Transverse colon (tissue), 4 donors: ENCODE results near the gene ST6GAL2. TPM values are rescaled to one million over a fixed set of nuclear protein-coding genes. Genes with fewer than 3 reads are reported as not detected.

Experiments used
- DNase-seq: peaks from one replicate; pipeline ENCODE4 v3.0.0-alpha.2; 2019
- H3K27ac ChIP-seq, 4 donors: fragments of 200-600 bp; sonication (generic); 2 replicates each; pipeline ENCODE4 v1.5.1; 2016 to 2018; ENCODE audit warnings: inconsistent platforms in 4 of 4
- H3K27me3 ChIP-seq: fragments of 200-600 bp; sonication (generic); 2 replicates; pipeline ENCODE4 v1.5.1; 2017; ENCODE audit warnings: inconsistent platforms
- H3K36me3 ChIP-seq, 4 donors: fragments of 200-600 bp; sonication (generic); 2 replicates each; pipeline ENCODE4 v1.5.1; 2017 to 2019; ENCODE audit warnings: inconsistent platforms in 4 of 4
- H3K4me1 ChIP-seq, 4 donors: fragments of 200-600 bp; sonication (generic); 2 replicates each; pipeline ENCODE4 v1.5.1; 2017 to 2020; ENCODE audit warnings: inconsistent platforms in 4 of 4
- H3K4me3 ChIP-seq, 4 donors: fragments of 200-600 bp; sonication (generic); 1 replicate in 1 of 4; 2 replicates in 3 of 4; pipeline versions ENCODE4 v1.5.1 to v1.6.1; 2017 to 2019; ENCODE audit warnings: inconsistent platforms in 4 of 4
- H3K9me3 ChIP-seq, 2 donors: fragments of 200-600 bp; sonication (generic); 2 replicates each; pipeline ENCODE4 v1.5.1; 2017 to 2019; ENCODE audit warnings: inconsistent platforms in 2 of 2
- EP300 ChIP-seq: sonication (generic); formaldehyde crosslinking; IDR thresholded peaks from one replicate; pipeline ENCODE4 v1.6.1; 2017; ENCODE audit warnings: antibody characterized with exemption, low read depth
- POLR2A ChIP-seq: fragments of 450-650 bp; IDR thresholded peaks from one replicate; pipeline ENCODE4 v1.6.1; 2016; ENCODE audit warnings: antibody characterized with exemption, mild to moderate bottlenecking, moderate library complexity
- POLR2AphosphoS5 ChIP-seq, 3 donors: sonication (generic); formaldehyde crosslinking; IDR thresholded peaks; one replicate each; pipeline ENCODE4 v1.6.1; 2016; ENCODE audit warnings: antibody characterized with exemption in 3 of 3
- WGBS, 2 donors: methylation state at CpG; one replicate each; pipeline ENCODE4 v1.1.5; 2018; ENCODE audit warnings: low coverage in 1 of 2; 5-methylcytosine and 5-hydroxymethylcytosine counted together
- in situ Hi-C, 4 donors: fragments of 200-750 bp; cut with MboI; loops; one replicate each; pipeline versions ENCODE4 v1.15.0 to v1.15.1; 2017; ENCODE audit warnings: low sequenced_read_pairs in 3 of 4, low pct_ligation_motif_present in 1 of 4, low pct_unique_long_range_greater_than_20kb in 1 of 4
- intact Hi-C: fragments of 100-400 bp; cut with DNase I; formaldehyde crosslinking; loops from one replicate; pipeline ENCODE4 v1.15.1; 2023; ENCODE audit warnings: low total_unique reads
- total RNA-seq, 4 donors: library from RNA; depleted of rRNA; stranded (reverse); fragments of >200 nt; gene quantifications; one replicate each; pipeline ENCODE4 v1.1.0, GENCODE V29; 2016
- TF ChIP-seq, protein P1 (sequence below), 5 experiments: fragments of 200-600 bp in 3 of 5; fragments of 450-650 bp in 2 of 5; sonication (generic) in 3 of 5; IDR thresholded peaks; 1 replicate in 2 of 5; 2 replicates in 3 of 5; pipeline ENCODE4 v1.5.1; 2016 to 2017; ENCODE audit warnings: antibody characterized with exemption in 5 of 5, inconsistent platforms in 3 of 5, mild to moderate bottlenecking in 2 of 5, moderate library complexity in 1 of 5

The ST6GAL2 gene
- total RNA-seq, 4 donors from 2014 or later = 0.16 to 2.0 (median 0.51) TPM

DNA sequence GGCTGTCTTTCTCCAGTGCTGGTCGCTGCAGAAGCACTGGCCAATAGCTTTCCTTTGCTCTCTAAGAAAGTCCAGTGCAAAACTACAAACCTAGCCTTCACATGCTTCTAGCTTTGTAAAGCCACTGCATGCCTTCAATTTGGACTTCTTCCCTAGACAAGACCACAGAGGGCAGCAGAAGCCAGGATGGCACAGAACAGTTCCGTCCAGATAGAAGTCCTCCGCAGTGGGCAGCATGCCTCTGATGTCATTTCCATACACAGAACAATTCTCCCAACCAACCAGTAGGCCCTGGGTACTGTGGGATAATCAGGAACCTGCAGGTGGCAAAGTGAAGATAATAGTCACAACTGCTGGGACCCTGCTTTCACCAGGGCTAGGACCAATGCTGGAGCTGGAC is 3.3 kb downstream of the ST6GAL2 start:
- Histone ChIP-seq H3K4me1 (peaks cover 0 to 18% (median 7%) of the 10 kb centered on the region in 4 donors), H3K4me3 (no peak overlapping the region), H3K27ac (no peak overlapping the region), H3K9me3 (no peaks in the 10 kb centered on the region), H3K27me3 (peaks cover 37% of the 10 kb centered on the region), H3K36me3 (no peaks in the 10 kb centered on the region)
- TF ChIP-seq, protein P1, sequence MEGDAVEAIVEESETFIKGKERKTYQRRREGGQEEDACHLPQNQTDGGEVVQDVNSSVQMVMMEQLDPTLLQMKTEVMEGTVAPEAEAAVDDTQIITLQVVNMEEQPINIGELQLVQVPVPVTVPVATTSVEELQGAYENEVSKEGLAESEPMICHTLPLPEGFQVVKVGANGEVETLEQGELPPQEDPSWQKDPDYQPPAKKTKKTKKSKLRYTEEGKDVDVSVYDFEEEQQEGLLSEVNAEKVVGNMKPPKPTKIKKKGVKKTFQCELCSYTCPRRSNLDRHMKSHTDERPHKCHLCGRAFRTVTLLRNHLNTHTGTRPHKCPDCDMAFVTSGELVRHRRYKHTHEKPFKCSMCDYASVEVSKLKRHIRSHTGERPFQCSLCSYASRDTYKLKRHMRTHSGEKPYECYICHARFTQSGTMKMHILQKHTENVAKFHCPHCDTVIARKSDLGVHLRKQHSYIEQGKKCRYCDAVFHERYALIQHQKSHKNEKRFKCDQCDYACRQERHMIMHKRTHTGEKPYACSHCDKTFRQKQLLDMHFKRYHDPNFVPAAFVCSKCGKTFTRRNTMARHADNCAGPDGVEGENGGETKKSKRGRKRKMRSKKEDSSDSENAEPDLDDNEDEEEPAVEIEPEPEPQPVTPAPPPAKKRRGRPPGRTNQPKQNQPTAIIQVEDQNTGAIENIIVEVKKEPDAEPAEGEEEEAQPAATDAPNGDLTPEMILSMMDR (IDR thresholded peaks at IDR 0.05) = no peak
- TF ChIP-seq EP300 = no peak
- TF ChIP-seq POLR2AphosphoS5 (IDR thresholded peaks at IDR 0.05) = no peak
- TF ChIP-seq POLR2A = no peak
- WGBS, 2 donors = 58 to 75% methylated on average over 2 to 3 of the region's 3 CpGs
- intact Hi-C loops = no loop called here
- DNase-seq = no peak
- in situ Hi-C loops = no loop called here

- TF ChIP-seq, protein P1 (IDR thresholded peaks at IDR 0.05) = no peak
- TF ChIP-seq POLR2AphosphoS5 (IDR thresholded peaks at IDR 0.05) = no peak
- TF ChIP-seq POLR2A = no peak
- no peak for TF ChIP-seq EP300
- intact Hi-C loops = no loop called here
- no peak for DNase-seq
- Histone ChIP-seq H3K4me3 (no peak overlapping the region), H3K36me3 (no peaks in the 10 kb centered on the region), H3K9me3 (no peaks in the 10 kb centered on the region), H3K4me1 (no peaks in the 10 kb centered on the region), H3K27me3 (no peaks in the 10 kb centered on the region), H3K27ac (no peak overlapping the region)
- 89 to 92% methylated on average over 4 of the region's 4 CpGs for WGBS, 2 donors
- in situ Hi-C loops = no loop called here
Observed at GRCh38 chr2:106878206-106878605, 7.8 kb downstream of the ST6GAL2 start.

GRCh38 chr2:106876699-106877098 is 9.3 kb downstream of the ST6GAL2 start:
- Histone ChIP-seq H3K27ac (no peak overlapping the region), H3K36me3 (no peaks in the 10 kb centered on the region), H3K4me1 (peaks cover 0 to under 1% (median 0%) of the 10 kb centered on the region in 4 donors), H3K4me3 (no peak overlapping the region), H3K27me3 (no peaks in the 10 kb centered on the region), H3K9me3 (no peaks in the 10 kb centered on the region)
- in situ Hi-C loops = no loop called here
- no peak for DNase-seq
- 50 to 59% methylated on average over 5 of the region's 5 CpGs for WGBS, 2 donors
- intact Hi-C loops = no loop called here
- no peak for TF ChIP-seq EP300
- no peak for TF ChIP-seq POLR2AphosphoS5 (IDR thresholded peaks at IDR 0.05)
- no peak for TF ChIP-seq POLR2A
- TF ChIP-seq, protein P1 (IDR thresholded peaks at IDR 0.05) = no peak

- Histone ChIP-seq H3K4me1 (peaks cover 0 to 2% (median 0%) of the 10 kb centered on the region in 4 donors), H3K36me3 (no peaks in the 10 kb centered on the region), H3K27me3 (no peaks in the 10 kb centered on the region), H3K27ac (no peak overlapping the region), H3K4me3 (no peak overlapping the region), H3K9me3 (no peaks in the 10 kb centered on the region)
- intact Hi-C loops (no loop called here), in situ Hi-C loops (no loop called here)
- DNase-seq = no peak
- TF ChIP-seq POLR2AphosphoS5 (IDR thresholded peaks at IDR 0.05) = no peak
- TF ChIP-seq, protein P1 (IDR thresholded peaks at IDR 0.05) = no peak
- TF ChIP-seq EP300 = no peak
- TF ChIP-seq POLR2A = no peak
- WGBS, 2 donors = 81% methylated on average over 8 of the region's 8 CpGs; no CpG with 5 or more reads in 1 of the 2 donors
Observed at GRCh38 chr2:106869512-106870275, 16.3 kb downstream of the ST6GAL2 start.
